SW 1271 (cell line): Measurements from ENCODE around the gene CLASRP.

Source experiments
- DNase-seq, 2 experiments: peaks; one replicate each; lab custom pipeline; 2025; lab: John Stamatoyannopoulos, UW

CLASRP gene

DNA sequence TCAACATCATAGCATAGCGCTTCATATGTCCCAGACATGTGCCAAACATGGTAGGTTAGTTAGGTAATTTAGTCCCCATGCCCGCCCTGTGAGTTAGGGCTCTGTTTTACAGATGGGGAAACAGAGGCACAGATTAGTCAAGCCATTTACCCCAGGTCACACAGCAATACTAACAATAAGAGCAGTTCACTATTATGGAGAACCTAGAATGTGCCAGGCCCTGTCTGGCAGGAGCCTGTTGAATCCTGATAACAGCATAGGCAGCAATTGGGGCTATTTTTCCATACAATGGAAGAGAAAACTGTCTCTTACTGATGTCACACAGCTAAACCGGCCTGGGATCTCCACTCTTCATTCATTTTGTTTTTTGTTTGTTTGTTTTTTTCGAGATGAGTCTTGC, 47.6 kb downstream of the CLASRP start:
- no peak for DNase-seq

DNA sequence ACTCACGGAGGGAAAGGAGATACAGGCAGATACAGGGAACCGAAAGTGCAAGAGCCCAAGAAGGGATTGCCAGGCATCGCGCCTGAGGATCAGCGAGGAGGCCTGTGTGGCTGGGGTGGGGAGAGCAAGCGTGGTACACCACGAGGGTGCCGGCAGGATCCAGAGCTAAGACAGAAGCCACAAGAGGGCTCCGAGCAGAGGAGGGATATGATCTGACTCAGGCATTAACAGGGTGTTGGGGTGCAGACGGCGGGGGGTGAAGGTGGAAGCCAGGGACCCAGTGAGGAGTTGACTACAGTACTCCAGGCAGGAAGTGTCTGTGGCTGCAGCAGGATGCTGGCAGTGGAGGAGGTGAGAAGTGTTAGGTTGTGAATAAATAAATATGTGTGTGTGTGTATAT, 48.7 kb downstream of the CLASRP start:
- DNase-seq: no peak

DNA sequence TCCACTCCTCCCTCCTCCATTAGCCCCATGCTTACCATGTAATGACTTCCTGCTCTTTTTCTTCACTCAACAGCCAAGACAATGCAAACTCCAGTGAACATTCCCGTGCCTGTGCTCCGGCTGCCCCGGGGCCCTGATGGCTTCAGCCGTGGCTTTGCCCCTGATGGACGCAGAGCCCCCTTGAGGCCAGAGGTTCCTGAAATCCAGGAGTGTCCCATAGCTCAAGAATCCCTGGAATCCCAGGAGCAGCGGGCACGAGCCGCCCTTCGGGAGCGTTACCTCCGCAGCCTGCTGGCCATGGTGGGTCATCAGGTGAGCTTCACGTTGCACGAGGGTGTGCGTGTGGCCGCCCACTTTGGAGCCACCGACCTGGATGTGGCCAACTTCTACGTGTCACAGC, 51.2 kb downstream of the CLASRP start:
- DNase-seq: no peak

DNA sequence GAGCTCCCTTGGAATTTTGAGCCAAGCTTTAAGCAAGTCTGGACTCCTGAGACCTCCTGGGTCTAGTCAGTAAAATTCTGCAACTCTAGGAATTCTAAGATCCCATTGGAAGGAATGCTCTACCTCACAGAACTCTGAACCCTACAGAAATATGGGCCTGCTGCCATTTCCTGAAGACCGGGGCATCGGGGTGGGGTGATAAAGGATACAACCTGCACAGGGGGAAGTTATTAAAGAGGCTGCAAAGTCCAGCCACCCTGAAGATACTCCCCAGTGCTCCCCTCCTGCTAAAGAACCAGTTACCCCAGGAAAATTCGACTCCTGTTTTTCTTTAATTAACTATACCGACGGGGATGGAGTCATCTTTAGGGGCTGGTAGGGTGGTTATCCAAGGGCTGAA, 51.8 kb downstream of the CLASRP start:
- DNase-seq: no peak

DNA sequence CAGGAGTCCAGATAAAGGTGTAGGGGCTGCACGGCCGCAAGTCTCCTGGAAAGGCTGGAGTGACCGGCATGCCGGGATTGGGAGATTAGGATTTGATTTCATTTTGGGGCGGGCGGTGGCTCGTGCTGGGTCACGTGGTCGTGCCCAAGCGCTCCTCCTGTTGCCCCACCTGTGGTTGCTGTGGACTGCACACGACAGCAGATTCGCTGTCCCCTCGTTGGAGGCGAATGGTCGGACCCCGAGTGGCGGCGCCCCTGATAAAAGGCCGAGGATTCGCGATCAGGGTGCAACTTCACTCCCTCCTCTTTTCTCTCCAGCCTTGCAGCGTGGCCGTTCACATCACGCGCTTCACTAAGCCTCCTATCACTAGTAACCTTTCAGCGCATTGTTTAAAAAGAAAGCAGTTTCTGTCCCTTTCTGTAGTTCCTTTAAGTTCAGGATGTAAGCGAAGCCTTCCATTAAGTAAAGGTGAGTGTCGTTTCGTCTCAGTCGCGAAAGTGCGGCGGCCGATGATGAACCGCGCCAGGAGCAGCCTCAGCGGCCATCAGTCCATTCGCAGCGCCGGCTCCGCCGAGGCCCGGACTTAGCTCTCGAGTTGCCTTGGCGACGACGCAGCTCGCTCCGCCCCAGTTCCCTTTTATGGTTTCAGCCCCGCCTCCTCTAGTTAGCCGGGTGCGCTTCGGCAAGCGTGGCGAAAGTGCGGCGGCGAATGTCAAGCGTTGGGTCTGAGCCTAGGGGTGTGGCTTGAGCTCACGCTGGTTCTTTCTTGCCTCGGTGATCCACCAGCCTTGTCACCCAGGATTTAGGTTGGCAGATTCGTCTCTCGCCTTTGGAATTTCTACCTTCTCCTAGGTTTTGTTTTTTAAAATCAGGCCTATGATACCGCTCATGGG, 52.4 kb downstream of the CLASRP start:
- no peak for DNase-seq

DNA sequence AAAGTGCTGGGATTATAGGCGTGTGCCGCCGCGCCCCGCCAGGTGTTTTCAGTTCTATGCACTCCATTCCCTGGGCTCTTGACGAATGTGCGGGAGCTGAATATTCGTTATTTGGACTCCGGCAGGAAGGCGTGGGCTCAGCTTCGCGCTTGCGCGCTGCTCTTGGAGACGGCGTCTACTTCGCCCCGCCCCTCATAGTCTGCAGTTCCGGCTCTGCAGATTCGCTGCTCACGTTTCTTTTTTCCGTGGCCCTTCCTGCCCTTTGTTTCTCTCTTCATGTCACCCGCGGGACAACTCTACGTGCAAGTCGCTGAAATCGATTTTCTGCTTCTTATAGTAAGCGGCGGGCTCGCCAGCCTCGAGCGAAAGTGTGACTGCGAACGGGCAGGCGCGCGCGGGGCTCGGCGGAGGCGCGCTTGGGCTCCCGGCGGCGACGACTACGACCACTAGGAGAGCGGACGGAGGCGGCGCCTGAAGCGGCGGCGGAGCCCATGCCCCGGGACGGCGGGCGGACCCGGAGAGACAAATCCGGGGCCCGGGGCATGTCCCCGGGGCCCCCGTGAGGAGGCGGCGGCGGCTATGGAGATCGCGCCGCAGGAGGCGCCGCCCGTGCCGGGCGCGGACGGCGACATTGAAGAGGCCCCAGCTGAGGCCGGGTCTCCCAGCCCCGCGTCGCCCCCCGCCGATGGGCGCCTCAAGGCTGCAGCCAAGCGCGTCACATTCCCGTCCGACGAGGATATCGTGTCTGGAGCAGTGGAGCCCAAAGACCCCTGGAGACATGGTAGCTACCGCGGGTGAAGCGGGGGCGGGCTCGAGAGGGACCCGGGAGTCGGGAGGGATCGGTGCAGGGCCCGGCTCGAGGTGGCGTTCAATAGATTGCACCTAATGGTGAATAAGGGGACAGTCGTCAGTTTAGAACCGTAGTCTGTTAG, 54.2 kb downstream of the CLASRP start, which contains the start of gene PPP1R37:
Gene PPP1R37, plus strand, starts transcription at position 433 of the 932 bp plus-strand sequence. Its CDS starts 147 bp downstream, at position 580.
- DNase-seq: peak; percentile 65 to 85

DNA sequence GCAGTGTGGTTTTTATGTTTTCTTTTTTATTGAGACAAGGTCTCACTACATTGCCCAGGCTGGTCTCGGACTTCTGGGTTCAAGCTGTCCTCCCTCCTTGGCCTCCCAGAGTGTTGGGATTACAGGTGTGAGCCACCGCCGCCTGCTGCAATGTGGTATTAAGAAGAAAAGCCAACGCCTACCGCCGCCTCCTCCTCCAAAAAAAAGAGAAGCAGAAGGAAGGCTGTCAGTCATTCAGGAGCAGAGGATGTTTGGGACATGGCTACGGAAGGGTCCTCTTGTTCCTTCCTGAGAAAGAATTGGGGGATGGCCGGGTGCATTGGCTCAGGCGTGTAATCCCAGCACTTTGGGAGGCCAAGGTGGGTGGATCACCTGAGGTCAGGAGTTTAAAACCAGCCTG, 55.3 kb downstream of the CLASRP start:
- no peak for DNase-seq

DNA sequence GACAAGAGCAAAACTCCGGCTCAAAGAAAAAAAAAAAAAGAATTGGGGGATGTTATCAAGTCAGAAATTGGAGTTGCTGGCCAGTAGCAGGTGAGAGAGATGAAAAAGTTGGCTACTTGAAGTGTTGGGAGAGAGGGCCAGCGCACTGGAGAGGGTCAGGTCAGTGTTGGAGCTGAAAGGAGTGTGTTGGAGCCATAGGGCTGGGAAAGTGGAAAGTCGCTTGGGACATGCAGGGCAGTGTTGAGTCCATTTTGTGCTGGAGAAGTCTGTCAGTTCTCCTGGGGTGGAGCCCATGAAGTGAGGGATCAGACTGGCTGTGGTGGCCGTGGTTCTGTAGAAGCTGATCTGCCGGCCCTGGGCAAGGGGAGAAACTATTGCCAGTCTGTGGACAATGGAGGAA, 55.9 kb downstream of the CLASRP start:
- DNase-seq: no peak

DNA sequence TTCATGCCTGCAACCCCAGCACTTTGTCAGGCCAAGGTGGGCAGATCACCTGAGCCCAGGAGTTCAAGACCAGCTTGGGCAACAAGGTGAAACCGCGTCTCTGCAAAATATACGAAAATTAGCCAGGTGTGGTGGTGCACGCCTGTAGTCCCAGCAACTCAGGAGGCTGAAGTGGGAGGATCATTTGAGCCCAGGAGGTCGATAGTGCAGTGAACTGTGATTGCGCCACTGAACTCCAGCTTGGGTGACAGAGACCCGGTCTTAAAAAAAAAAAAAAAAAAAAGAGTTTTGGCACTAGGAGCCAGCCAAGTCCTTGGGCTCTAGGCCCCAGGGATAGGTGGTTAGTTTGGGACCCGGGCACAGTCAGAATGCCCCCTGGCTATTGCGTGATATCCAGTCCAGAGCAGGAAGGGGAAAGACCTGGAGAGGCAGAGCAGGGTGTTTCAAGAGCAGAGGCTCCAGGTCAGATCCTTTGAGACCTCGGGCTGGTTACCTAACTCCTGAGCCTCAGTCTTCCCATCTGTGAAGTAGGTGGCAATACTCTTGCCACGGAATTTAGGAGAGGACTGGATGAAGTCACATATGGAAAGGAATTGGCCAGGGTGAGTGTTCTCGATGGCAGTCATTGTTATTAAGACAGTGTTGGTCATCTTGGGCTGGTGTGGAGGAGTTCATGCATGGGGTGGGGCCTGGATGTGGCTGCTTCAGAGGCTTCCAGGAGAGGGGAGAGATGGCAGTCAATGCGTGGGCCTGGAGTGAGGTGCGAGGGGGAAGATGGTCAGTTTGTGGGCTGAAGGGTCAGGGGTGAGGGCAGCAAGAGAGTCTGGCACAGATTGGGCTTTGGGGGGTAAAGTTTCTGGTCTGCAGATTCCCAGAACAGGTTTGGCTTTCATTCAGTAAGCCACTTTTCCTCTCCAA, 56.9 kb downstream of the CLASRP start:
- DNase-seq: no peak

DNA sequence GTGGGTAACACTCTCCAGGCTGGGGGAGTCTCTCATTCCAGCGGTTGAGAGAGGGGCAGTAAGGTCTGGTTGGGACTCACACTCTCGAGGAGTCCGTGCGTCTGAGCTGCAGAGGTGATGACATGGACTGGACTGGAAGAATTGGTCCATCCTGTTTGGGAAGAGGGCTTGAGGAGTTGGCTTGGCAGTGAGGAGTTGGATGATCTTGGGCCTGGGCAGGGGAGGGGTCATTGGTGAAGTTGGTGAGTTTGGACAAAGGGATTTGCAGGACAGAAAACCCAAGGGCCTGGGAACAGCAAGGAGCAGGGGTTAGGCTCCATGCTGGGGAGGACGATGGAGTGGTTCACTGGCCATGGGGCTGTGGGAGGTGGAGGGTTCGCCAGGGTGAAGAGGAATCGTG, 57.9 kb downstream of the CLASRP start:
- DNase-seq: no peak

DNA sequence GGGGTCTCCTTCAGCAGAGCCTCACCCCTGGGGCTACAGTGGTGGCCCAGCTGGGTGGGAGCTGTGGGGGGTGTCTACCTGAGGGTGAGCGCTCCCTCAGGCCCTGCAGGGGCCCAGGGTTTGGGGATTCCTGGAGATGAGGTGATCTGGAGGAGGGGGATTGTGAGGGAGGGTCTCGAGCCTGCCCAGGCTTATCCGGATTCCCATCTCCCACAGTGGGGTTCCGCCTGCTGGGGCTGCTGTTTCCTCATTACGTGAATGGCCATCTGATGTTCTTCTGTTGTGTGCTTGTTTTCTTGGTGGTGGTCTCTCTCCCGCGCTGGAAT, 58.6 kb downstream of the CLASRP start:
- DNase-seq: no peak

DNA sequence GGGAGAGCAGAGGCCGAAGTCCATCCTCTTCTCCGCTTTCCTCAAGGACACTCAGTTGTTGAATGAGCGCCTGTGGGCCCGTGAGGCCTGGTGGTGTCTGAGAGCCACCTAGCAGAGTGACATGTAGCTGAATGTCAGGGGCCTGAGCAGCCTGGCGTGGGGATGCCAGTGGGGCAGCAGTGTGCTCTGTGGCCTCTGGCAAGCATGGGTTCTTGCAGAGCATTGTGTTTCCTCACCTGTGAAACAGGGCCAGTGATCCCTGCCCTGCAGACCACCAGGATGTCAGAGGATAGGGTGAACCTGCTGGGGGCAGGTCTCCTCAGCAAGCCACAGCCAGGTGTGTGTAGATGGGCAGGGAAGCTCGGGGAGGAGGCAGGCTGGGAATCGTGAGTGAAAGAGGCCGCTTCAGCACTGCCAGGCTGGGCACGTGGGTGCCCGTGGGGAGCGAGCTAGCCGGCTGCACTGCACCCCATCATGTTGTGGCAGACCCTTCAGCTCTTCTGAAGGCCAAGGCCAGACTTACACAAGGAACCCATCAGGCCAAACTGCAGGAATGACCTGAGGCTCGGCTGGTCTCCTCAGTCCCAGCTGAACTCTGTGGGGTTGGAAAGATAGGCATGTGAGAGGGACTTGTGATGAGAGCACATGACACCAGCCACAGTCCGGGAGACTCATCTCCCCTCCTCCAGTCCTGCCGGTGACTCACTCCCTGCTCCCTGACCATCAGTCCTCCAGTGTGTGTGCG, 59.1 kb downstream of the CLASRP start:
- peak in 1 of 2 experiments; percentile 34 for DNase-seq

DNA sequence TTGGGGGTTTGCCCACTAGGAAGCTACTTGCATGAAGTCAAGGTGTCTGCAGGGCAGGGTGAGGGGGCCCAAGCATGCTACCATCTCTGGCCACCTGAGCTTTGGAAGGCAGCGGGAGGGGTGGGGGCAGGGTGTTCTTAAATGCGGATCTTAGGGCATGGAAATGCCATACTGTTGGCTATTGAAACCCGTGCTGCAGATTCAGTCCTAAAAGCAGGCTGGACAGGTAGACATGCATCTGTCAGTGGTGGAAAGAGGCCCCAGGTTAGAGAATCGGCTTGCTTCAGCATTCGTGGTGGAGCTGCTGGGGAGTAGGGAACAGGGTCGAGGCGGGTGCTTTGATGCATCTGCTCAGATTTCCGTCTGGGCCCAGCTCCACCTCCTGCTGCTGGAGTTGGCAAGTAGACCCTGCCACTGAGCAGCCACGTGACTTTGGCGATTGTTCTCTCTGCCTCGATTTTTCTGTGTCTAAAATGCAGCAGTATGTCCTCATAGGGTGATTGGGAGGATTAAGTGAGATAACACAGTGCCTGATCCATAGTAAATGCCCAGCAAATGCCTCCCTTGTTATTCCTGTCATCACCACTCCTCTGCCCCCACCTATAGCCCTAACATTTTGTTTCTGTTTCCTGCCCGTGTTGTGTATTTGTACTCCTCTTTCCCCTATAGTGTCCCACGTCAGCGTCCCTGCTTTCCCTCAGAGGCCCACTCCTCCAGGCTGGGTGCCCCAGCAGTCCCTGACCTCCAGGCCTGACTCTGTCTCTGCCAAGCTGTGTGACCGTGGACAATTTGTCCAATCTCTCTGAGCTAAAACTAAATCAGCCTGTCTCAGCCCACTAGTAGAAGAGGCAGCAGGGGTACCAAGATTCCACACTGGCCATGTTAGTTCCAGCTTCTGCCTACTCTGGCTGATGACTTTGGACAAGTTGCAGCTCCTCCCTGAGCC, 59.9 kb downstream of the CLASRP start:
- no peak for DNase-seq

DNA sequence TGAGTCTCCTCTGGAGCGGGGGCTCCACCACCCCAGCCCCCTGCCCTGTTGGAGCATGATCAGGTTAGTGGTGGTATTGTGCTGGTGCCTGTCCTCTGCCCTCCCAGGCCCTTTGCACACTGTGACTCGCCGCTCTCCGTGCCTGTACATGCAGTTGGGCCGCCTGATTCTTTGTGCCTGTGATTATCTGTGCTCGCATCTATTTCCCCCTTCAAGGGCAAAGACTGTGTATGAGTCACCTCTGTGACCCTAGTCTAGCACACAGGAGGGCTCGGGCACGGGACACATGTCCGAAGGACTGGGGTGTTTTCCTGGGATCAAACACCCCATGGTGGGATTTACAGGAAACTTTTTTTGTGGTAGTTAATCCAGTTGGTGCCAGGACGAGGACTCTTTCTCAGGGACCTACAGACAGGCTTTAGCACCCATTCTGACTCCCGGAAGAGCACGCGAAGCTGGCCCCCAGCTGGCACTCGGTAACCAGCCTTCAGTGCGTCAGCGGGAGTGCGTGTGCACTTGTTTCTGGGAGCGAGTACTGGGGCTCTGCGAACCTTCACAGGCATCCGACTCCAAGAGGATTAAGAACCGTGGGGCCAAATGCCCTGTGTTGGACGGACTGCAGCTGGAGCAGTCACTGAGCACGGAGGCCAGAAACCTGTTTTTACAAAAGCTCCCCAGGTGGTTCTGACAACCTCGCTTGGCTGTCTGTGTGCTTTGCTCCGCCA, 60.8 kb downstream of the CLASRP start:
- no peak for DNase-seq

DNA sequence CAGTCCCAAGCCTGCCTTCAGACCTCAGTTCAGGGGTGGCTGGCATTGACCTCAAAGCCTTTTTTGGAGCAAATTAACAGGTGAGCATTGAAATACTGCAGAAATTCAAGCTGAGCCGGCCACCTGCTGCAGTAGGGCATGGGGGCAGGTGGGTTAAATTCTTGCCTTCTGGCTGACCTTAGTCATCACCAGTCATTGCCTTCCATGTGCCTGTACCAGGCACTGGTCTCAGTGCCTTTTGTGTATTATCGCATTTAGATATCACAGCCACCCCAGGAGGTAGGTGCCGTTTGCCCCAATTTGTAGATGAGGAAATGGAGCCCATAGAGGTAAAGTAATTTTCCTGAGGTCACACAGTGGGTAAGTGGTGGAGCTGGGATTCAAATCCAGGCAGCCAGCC, 61.4 kb downstream of the CLASRP start:
- DNase-seq: no peak

DNA sequence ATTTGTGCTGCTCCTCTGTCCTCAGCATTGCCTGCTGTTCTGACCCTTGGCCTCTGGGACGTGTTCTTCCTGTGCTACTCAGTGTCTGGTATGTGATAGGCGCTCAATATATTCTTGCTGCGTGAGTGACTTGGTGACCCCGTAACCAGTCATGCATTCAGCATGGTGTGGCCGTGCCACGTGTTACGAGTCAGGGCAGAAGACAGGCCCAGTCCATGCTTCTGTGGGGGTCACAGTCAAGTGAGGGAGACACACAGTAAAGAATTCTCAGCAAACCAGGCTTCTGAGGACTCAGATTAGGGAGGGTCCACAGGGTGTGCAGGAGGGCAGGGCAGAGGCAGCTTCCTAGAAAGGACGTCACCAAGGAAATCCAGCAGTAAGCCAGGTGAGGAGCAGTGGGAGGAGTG, 62.0 kb downstream of the CLASRP start:
- no peak for DNase-seq

DNA sequence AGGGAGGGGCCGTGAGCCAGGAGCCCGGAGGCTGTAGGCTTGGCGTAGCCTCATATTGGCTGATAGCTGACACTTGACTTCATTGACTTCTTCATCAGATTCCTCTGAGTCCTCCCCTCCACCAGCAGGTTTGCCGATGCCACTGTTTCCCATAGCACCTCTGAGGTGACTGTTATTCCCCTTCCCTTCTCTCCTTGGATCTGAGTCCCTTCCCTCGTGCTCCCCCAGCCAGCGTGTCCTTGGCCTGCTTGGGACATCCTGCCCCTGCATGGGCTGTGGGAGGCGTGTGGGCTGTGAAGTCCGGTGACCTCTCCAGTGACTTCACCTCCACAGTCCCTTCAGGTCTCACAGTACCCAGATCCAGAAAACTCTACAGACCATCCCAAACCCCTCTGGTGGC, 63.0 kb downstream of the CLASRP start:
- DNase-seq: no peak

DNA sequence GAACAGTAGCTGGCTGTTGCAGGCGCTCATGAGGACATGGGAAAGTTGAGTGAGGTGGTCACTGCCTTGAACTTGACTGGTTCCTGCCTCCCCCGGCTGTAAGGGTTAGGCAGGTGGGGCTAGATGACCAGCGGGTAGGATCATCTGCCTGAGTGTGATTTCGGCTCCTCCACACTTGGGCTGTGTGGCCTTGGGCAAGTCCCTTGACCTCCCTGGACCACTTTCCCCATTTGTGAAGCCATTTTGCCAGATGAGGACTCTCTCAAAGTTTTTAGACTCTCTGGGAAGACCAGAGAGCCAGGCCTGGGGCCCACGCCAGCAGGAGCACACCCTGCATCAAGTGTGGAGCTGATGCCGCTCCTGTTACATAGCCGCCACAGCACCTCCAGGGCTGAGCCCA, 63.6 kb downstream of the CLASRP start:
- no peak for DNase-seq

DNA sequence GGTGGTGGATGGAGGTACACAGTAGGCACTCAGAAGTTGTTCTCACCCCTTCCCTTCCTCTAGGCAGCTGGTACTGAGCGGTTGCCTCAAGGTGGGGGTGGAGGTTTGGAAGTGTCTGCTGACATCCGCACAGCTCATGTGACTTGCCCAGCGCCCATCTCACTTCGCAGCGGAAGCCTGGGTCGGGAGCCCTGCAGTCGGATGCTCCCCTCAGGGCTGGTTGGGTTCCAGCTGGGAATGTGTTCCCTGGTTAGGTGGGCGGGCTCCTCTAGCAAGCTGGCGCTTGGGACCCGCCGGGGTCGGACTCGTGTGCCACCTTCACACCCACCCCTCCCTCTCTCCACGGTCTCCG, 64.3 kb downstream of the CLASRP start:
- no peak for DNase-seq
